GM19463 (cell line): ENCODE data around the gene ARHGEF1.
"Not testable (repeated sequence)": the region's sequence is repeated elsewhere in the genome, so short reads cannot be mapped to it uniquely, and the experiment has no call there.

Source experiments
- ATAC-seq: cut with Tn5 transposase; IDR thresholded peaks from one replicate; pipeline ENCODE4 v1.9.1; 2021; ENCODE audit warnings: mild to moderate bottlenecking, moderate library complexity; ENCODE audit not compliant: unreplicated experiment

The ARHGEF1 gene

GRCh38 chr19:41903193-41903953, 20.4 kb downstream of the ARHGEF1 start:
- ATAC-seq: no peak

DNA sequence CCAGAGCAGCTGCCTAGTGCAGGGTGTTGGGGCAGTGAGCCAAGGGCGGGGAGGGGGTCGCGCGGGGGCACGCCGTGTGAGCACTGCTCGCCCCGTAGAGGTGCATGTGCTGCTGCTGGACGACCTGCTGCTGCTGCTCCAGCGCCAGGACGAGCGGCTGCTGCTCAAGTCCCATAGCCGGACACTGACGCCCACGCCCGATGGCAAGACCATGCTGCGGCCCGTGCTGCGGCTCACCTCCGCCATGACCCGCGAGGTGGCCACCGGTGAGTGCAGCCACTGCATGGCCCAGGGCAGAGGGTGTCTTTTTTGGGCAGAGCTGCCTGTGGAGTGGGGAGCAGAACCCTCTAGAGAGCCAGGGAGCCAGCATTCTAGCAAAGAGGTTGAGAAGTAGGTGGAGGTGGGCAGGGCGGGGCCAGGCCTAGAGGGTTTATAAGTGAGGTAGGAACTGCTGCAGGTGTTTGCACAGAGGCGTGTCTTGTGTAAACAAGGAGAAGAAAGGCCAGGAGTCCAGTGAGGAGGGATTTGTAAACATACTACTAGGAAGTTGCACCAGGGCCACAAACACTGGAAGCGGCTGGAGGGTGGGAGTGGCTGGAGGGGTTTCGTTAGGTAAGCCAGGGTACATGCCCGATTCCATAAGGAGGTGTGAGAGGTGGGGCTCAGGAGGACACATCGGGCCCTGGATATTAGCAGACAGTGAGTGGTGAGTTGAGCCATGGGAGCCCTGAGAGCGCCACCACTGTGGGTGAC, 21.3 kb downstream of the ARHGEF1 start:
- no peak for ATAC-seq

DNA sequence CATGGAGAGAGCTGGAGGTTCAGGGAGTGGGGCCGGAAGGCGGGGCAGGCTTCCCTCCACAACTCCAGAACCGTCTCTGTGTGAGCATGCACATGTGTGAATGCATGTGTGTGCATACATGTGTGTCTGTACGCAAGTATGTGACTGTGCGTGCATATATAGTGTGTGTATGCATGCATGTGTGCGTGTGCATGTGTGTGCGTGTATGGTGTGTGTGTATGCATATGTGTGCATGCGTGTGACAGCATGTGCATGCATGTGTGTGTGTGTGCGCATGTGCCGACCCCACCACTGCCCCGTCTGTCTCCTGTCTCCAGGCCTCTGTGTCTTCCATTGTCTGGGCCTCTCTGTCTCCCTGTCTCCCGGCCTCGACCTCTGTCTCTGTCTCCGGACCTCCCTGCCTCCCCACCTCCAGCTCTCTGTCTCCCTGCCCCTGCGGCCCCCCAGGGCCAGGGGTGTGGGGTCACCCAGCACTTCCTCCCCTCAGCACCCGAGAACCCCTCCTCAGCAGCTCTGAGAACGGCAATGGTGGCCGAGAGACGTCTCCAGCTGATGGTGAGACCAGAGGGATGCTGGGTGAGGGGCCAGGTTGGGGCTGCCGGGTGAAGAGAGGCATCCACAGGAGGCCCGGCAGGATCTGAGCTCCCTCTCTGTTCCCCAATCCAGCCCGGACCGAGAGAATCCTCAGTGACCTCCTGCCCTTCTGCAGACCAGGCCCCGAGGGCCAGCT, 22.5 kb downstream of the ARHGEF1 start:
- ATAC-seq: no peak

DNA sequence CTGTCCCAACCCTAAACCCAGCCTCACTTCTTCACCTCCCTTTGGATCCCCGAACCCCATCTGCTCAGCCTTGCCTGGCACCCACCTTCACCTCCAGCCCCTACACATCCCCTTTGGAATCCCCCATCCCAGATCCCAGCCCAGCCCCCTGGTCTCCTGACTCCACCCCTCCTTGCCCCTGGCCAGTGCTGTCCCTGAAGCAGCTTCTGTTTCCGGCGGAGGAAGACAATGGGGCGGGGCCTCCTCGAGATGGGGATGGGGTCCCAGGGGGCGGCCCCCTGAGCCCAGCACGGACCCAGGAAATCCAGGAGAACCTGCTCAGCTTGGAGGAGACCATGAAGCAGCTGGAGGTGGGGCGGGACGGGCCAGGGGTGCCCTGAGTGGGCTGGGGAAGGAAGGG, 23.3 kb downstream of the ARHGEF1 start:
- ATAC-seq: no peak

GRCh38 chr19:41906916-41907680, 24.1 kb downstream of the ARHGEF1 start:
- no peak for ATAC-seq

- no peak for ATAC-seq
Observed at GRCh38 chr19:41907994-41908615, 25.1 kb downstream of the ARHGEF1 start.

DNA sequence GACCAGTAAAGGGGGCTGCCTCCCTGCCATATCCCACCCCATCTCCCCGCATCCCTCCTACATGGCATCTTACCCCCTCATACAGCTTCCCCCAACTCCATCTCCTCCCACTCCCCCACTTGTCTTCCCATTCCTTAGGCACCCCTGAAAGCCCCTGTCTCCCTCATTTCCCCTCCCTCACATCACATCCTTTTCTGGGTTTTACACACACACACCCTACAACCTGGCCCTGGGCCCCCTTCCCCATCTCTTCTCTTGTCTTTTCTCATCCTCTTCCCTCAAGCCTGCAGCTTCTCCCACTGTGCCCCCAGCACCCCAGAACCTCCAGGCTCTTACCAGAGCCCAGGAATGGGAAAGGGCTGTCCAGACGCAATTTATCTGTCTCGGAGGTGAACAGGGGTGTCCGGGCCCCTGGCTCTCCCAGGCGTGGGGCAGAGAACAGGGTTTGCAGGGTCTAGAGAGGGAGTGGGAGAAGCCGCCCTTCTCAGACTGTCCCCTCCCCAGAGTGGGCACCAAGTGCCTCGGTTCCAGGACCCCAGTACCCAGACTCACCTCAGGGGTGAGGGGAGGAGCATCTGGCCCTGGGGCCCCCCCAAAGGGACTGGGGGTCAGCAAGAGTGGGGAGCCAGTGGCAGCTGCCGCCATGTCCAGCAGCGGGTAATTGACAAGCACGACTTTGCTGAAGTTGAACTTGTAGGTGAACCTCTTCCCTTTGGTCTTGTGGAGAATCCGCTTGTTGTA, 25.9 kb downstream of the ARHGEF1 start:
- no peak for ATAC-seq

DNA sequence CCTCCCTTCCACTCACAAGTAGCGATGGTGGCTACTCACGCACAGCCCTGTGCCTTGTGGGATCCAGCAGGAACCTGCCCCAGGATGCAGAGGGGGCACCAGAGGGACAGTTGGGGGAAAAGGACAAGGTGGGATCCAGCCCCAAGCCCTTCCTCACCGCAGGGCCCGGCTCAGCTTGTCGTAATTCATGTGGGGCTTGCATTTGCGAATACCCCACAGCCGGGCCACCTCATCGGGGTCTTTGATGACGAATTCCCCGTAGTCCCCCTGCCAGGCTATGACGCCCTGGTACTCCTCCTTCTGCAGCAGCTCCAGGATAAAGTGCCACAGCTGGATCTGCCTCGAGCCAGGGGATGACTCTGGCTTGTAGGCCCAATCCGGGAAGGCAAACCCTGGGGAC, 26.7 kb downstream of the ARHGEF1 start:
- ATAC-seq: no peak

DNA sequence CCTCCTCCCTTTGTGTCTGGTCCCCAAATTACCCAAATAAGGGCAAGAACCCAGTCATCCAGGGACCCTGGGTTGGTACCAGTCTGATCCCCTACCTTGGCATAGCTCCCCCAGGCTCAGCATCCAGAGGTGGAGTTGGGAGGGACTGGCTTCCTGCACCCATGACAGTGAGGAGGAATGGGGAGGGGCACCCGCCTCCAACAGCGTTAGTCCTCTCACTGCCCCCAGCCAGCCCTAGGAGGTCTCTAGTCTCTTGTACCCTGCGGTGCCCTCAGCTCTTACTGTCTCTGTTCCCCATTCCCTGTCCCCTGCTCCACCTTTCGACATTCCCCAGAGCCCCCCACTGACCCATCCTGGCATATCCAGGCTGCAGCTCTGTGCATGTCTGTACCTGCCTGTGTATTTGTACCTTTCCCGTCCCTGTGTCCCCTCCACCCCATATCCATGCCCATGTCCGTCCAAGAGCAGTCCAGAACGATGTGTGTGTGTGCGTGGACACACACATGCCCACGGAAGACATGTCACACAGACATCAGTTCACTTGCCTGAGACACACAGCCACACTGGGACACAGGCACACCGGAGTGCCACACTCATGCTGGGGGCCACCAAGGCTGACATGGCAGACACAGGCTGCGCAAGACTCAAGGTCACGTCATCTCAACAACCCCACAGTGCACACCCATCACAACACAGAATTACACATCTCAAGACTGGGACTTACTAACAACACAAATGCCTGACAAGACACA, 27.4 kb downstream of the ARHGEF1 start:
- ATAC-seq: no peak

DNA sequence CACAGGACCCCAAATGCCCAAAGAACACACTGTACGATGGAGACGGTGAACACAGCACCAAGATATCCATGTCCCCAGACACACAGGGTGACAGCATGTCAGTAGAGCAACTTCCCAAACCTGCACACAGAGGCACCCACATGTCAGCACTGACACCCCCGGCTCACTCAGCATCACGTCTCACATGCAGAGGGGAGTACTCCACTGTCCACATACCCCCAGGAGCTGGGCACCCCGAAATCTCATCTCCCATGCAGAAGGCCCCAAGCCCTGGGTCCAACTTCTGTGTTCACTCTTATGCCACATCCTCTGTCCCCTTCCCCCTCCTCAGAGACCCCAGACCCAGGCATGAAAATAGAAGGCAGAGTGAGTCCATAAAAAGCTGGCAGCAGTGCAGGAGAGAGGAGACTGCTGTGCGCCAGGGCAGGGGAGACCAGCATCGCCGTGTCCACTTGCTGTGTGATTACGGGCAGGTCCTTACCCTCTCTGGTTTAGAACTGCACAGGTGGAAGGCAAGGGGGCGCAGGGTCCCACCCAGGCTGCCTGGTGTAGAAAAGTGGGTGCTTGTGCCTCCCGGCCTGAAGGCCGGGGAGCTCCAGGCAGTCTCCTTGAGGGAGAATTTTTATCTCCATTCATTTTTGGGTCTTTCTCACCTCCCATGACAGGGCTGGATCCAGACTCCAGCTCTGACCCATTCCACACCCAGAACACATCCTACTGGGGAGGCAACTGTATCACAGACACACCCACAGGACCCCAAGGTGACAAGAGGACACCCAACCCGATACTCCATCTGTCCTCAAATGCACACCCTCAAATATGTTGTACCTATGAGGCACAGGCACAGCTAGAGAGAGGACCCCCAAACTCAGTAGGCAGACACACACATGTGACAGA, 28.3 kb downstream of the ARHGEF1 start:
- ATAC-seq: no peak

DNA sequence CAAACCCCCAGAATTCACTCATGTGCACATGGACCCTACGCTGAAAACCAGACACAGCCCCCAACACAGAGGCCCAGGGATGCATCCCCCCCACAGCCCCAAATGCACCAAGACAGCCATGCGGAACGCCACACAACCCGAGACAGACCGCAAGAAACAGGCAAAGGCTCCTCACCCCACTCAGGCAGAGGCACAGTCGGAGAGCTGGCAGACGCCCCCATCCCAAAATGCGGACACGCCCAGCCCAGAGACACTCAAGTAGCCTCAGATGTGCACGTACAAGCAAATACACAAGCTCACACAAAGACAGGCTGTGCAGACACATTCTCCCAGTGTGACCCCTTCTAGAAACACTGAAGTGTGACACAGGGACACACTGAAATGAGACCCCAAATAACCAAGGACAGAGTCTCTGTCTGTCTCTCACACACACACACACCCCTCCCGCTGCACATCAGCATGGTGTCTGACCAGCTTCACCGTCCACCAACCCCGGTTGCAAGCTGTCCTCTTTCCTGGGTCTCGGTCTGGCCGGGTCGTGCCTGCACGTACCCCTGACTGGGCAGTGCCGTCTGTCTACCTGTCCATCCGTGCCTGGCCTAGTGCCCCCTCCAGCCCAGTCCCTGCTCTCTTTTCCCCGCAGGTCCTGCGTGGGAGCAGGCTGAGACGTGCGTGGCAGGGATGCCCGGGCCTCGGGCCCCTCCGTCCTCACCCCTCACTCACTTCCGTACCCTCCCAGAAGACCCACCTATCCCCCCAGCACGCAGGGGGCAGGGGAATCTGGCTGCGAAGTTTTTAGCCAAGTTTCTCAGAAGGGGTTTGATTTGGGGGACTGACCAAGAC, 29.1 kb downstream of the ARHGEF1 start:
- no peak for ATAC-seq

GRCh38 chr19:41912899-41913537, 30.0 kb downstream of the ARHGEF1 start:
- ATAC-seq: no peak

DNA sequence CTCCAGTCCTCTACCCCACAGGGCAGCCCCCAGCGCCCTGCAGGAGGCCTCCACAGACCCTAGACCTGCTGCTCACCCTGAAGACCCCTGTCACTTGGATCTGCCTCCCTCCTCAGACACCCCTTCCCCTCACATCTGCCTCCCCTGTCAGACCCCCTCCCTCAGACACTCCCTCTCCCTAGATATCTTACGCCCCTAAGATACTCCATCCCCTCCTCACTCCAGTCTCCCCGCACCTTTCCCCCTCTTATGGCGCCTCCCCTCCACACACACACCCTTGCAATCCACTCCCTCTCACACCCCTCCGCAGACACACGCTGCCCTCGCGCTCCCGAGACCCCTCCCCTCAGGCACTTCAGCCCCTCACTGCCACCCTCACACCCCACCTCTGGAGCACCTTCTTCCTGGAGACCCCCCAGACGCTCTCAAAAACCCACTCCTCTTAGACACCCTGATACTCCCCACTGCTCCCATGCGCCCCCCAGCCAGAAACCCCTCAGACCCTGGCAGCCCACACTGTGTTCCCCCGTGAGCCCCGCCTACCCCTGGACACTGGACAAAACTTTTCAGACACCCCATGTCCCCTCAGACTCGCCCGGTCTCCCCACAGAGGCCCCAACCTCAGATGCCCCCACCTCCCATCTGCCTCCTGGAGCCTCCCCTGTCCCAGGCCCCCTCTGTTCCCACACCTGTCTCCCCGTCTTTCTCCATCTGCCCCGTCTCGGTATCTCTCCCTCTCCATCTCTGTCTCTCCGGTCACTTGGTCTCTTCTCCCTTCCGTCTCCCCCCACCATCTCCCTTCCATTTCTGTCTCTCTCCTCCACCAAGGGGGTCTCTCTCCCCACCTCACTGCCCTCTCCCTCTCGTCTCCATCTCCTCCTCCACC, 30.8 kb downstream of the ARHGEF1 start:
- ATAC-seq: no peak

DNA sequence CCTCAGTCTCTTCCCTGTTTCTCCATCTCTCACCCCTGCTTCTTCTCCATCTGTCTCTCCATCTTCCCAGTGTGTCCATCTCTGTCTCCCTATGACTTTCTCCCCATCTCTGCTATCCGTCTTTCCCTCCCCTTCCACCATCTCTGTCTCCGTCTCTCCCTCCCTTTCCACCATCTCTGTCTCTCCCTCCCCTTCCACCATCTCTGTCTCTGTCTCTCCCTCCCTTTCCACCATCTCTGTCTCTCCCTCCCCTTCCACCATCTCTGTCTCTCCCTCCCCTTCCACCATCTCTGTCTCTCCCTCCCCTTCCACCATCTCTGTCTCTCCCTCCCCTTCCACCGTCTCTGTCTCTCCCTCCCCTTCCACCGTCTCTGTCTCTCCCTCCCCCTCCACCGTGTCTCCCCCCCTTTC, 31.4 kb downstream of the ARHGEF1 start:
- ATAC-seq: not testable (repeated sequence)

- no peak for ATAC-seq
Observed at GRCh38 chr19:41915021-41915775, 32.2 kb downstream of the ARHGEF1 start.
